ENCODE measurements around the gene NAA20. TPM values are rescaled to one million over a fixed set of nuclear protein-coding genes. Genes with fewer than 3 reads are reported as not detected.

Gene NAA20
- total and polyA plus RNA-seq, 2 donors from 2014 or later: 72.8 to 104 TPM

- TF ChIP-seq CTCF (IDR thresholded peaks at IDR 0.05; ENCODE audit: borderline replicate concordance, extremely low read depth, insufficient read depth): no peak
- no peaks in the 10 kb centered on the region for H3K9me3 ChIP-seq (ENCODE audit: control insufficient read depth in 2 of 3, insufficient read depth in 1 of 3, low read length in 3 of 3)
- peak overlapping the region in 2 of 3 donors; percentile 8 to 70 for H3K9ac ChIP-seq (ENCODE audit: low read length in 3 of 3)
- FAIRE-seq (no peak), DNase-seq (peak in 4 of 5 donors; percentile 41 to 86 (median 56))
- peak overlapping the region; percentile 91 to 93 for H3K27ac ChIP-seq (ENCODE audit: low read depth in 2 of 2, low read length in 2 of 2)
- H3K4me3 ChIP-seq (ENCODE audit: low read length in 3 of 3): peak overlapping the region in 2 of 3 donors; percentile 48 to 74
- no peaks in the 10 kb centered on the region for H3K27me3 ChIP-seq (ENCODE audit: control insufficient read depth, insufficient read depth, low read length)
- peaks cover 10 to 53% (median 41%) of the 10 kb centered on the region in 3 donors for H3K4me1 ChIP-seq (ENCODE audit: control insufficient read depth in 2 of 3, insufficient read depth in 2 of 3, low read depth in 1 of 3, low read length in 3 of 3)
- peaks cover 0 to 6% (median 5%) of the 10 kb centered on the region in 3 donors for H3K36me3 ChIP-seq (ENCODE audit: control insufficient read depth in 2 of 3, insufficient read depth in 3 of 3, low read length in 3 of 3)
- intact Hi-C loops (cut with DNase I): no loop called here
Measured at GRCh38 chr20:19976595-19977372, 40.4 kb upstream of the NAA20 start.

- Histone ChIP-seq H3K27ac (ENCODE audit: low read depth in 2 of 2, low read length in 2 of 2) (peak overlapping the region; percentile 91 to 93), H3K4me1 (ENCODE audit: control insufficient read depth in 2 of 3, insufficient read depth in 2 of 3, low read depth in 1 of 3, low read length in 3 of 3) (peaks cover 10 to 53% (median 42%) of the 10 kb centered on the region in 3 donors), H3K4me3 (ENCODE audit: low read length in 3 of 3) (peak overlapping the region in 2 of 3 donors; percentile 48 to 74), H3K9me3 (ENCODE audit: control insufficient read depth in 2 of 3, insufficient read depth in 1 of 3, low read length in 3 of 3) (no peaks in the 10 kb centered on the region), H3K36me3 (ENCODE audit: control insufficient read depth in 2 of 3, insufficient read depth in 3 of 3, low read length in 3 of 3) (peaks cover 0 to 5% (median 4%) of the 10 kb centered on the region in 3 donors), H3K27me3 (ENCODE audit: control insufficient read depth, insufficient read depth, low read length) (no peaks in the 10 kb centered on the region), H3K9ac (ENCODE audit: low read length in 3 of 3) (peak overlapping the region in 2 of 3 donors; percentile 31 to 70)
- DNase-seq (no peak), FAIRE-seq (no peak)
- no peak for TF ChIP-seq CTCF (IDR thresholded peaks at IDR 0.05; ENCODE audit: borderline replicate concordance, extremely low read depth, insufficient read depth)
- intact Hi-C loops (cut with DNase I): no loop called here
Measured at GRCh38 chr20:19977373-19977770, 39.8 kb upstream of the NAA20 start.

GRCh38 chr20:19978511-19979210, 38.5 kb upstream of the NAA20 start:
- no peak for TF ChIP-seq CTCF (IDR thresholded peaks at IDR 0.05; ENCODE audit: borderline replicate concordance, extremely low read depth, insufficient read depth)
- no peak for FAIRE-seq
- no peak for DNase-seq
- peaks cover 9 to 45% (median 41%) of the 10 kb centered on the region in 3 donors for H3K4me1 ChIP-seq (ENCODE audit: control insufficient read depth in 2 of 3, insufficient read depth in 2 of 3, low read depth in 1 of 3, low read length in 3 of 3)
- H3K9ac ChIP-seq (ENCODE audit: low read length in 3 of 3): no peak overlapping the region
- H3K4me3 ChIP-seq (ENCODE audit: low read length in 3 of 3): no peak overlapping the region
- no peaks in the 10 kb centered on the region for H3K27me3 ChIP-seq (ENCODE audit: control insufficient read depth, insufficient read depth, low read length)
- H3K36me3 ChIP-seq (ENCODE audit: control insufficient read depth in 2 of 3, insufficient read depth in 3 of 3, low read length in 3 of 3): peaks cover 0 to 7% (median 5%) of the 10 kb centered on the region in 3 donors
- H3K27ac ChIP-seq (ENCODE audit: low read depth in 2 of 2, low read length in 2 of 2): peak overlapping the region; percentile 12 to 93
- intact Hi-C loops (cut with DNase I): no loop called here
- H3K9me3 ChIP-seq (ENCODE audit: control insufficient read depth in 2 of 3, insufficient read depth in 1 of 3, low read length in 3 of 3): no peaks in the 10 kb centered on the region

Measured in kidney (tissue), 14 donors.